HEK293 (cell line): ENCODE results near the gene GJE1.

Experiments used
- ATF2 ChIP-seq: fragments of 450-650 bp; formaldehyde crosslinking; IDR thresholded peaks from 2 replicates; pipeline ENCODE4 v1.5.1; 2016; ENCODE audit warnings: missing biosample characterization, missing genetic modification characterization, low read depth
- EGR2 ChIP-seq: fragments of 450-650 bp; formaldehyde crosslinking; IDR thresholded peaks from 2 replicates; pipeline ENCODE4 v1.5.1; 2016; ENCODE audit warnings: low read depth, missing biosample characterization, missing genetic modification characterization
- GFI1B ChIP-seq: fragments of 450-650 bp; formaldehyde crosslinking; IDR thresholded peaks from 2 replicates; pipeline ENCODE4 v1.5.1; 2016; ENCODE audit warnings: missing biosample characterization, missing genetic modification characterization
- HOXC10 ChIP-seq: sonication (generic); formaldehyde crosslinking; IDR thresholded peaks from 2 replicates; pipeline ENCODE4 v1.8.1; 2023; ENCODE audit warnings: mild to moderate bottlenecking, missing genetic modification reagents
- HOXD13 ChIP-seq: sonication (generic); formaldehyde crosslinking; IDR thresholded peaks from 2 replicates; pipeline ENCODE4 v1.8.0; 2022; ENCODE audit warnings: missing genetic modification reagents, borderline replicate concordance
- KLF8 ChIP-seq: fragments of 450-650 bp; formaldehyde crosslinking; IDR thresholded peaks from 2 replicates; pipeline ENCODE4 v1.5.1; 2016; ENCODE audit warnings: missing biosample characterization, missing genetic modification characterization
- PATZ1 ChIP-seq: fragments of 450-650 bp; formaldehyde crosslinking; IDR thresholded peaks from 2 replicates; pipeline ENCODE4 v1.5.1; 2016; ENCODE audit warnings: missing biosample characterization, missing genetic modification characterization
- PBX3 ChIP-seq: sonication (generic); formaldehyde crosslinking; IDR thresholded peaks from 2 replicates; pipeline ENCODE4 v1.8.1; 2022; ENCODE audit warnings: mild to moderate bottlenecking, moderate library complexity, missing genetic modification reagents
- PRDM1 ChIP-seq: fragments of 450-650 bp; formaldehyde crosslinking; IDR thresholded peaks from 2 replicates; pipeline ENCODE4; 2016; ENCODE audit warnings: missing biosample characterization, missing genetic modification characterization
- PRDM4 ChIP-seq: fragments of 450-650 bp; formaldehyde crosslinking; IDR thresholded peaks from 2 replicates; pipeline ENCODE4 v1.5.1; 2017; ENCODE audit warnings: missing biosample characterization, missing genetic modification characterization
- SP2 ChIP-seq: fragments of 450-650 bp; formaldehyde crosslinking; IDR thresholded peaks from 2 replicates; pipeline ENCODE4 v1.5.1; 2016; ENCODE audit warnings: missing biosample characterization, missing genetic modification characterization
- SP7 ChIP-seq: fragments of 450-650 bp; formaldehyde crosslinking; IDR thresholded peaks from 2 replicates; pipeline ENCODE4 v1.5.1; 2016; ENCODE audit warnings: missing biosample characterization, missing genetic modification characterization
- TRIM28 ChIP-seq: IDR thresholded peaks from 2 replicates; pipeline ENCODE4 v1.6.1; 2011; ENCODE audit warnings: low read length, control low read depth, borderline replicate concordance
- ZBTB17 ChIP-seq: fragments of 450-650 bp; formaldehyde crosslinking; IDR thresholded peaks from 2 replicates; pipeline ENCODE4 v1.5.1; 2016; ENCODE audit warnings: missing biosample characterization, missing genetic modification characterization
- ZNF114 ChIP-seq: fragments of 450-650 bp; formaldehyde crosslinking; IDR thresholded peaks from 2 replicates; pipeline ENCODE4 v1.5.0; 2017; ENCODE audit warnings: missing biosample characterization, missing genetic modification characterization
- ZNF157 ChIP-seq: fragments of 450-650 bp; formaldehyde crosslinking; IDR thresholded peaks from 2 replicates; pipeline ENCODE4 v1.5.1; 2016; ENCODE audit warnings: missing biosample characterization, missing genetic modification characterization
- ZNF169 ChIP-seq: fragments of 450-650 bp; formaldehyde crosslinking; IDR thresholded peaks from 2 replicates; pipeline ENCODE4 v1.5.1; 2016; ENCODE audit warnings: missing biosample characterization, missing genetic modification characterization
- ZNF362 ChIP-seq: fragments of 450-650 bp; formaldehyde crosslinking; IDR thresholded peaks from 2 replicates; pipeline ENCODE4 v1.5.1; 2016; ENCODE audit warnings: missing biosample characterization, missing genetic modification characterization
- ZNF558 ChIP-seq: fragments of 450-650 bp; formaldehyde crosslinking; IDR thresholded peaks from 2 replicates; pipeline ENCODE4 v1.5.1; 2016; ENCODE audit warnings: missing biosample characterization, missing genetic modification characterization
- ZNF560 ChIP-seq: fragments of 450-650 bp; formaldehyde crosslinking; IDR thresholded peaks from 2 replicates; pipeline ENCODE4 v1.5.1; 2017; ENCODE audit warnings: missing biosample characterization, missing genetic modification characterization, borderline replicate concordance
- ZNF639 ChIP-seq: fragments of 450-650 bp; formaldehyde crosslinking; IDR thresholded peaks from 2 replicates; pipeline ENCODE4 v1.5.1; 2016; ENCODE audit warnings: missing biosample characterization, missing genetic modification characterization
- ZNF645 ChIP-seq: fragments of 450-650 bp; formaldehyde crosslinking; IDR thresholded peaks from 2 replicates; pipeline ENCODE4; 2016; ENCODE audit warnings: missing biosample characterization, missing genetic modification characterization
- ZNF701 ChIP-seq: fragments of 450-650 bp; formaldehyde crosslinking; IDR thresholded peaks from 2 replicates; pipeline ENCODE4 v1.5.1; 2016; ENCODE audit warnings: missing biosample characterization, missing genetic modification characterization
- ZNF76 ChIP-seq: fragments of 450-650 bp; formaldehyde crosslinking; IDR thresholded peaks from 2 replicates; pipeline ENCODE4; 2016; ENCODE audit warnings: low read depth, missing biosample characterization, missing genetic modification characterization, borderline replicate concordance
- ZNF830 ChIP-seq: fragments of 450-650 bp; IDR thresholded peaks from 2 replicates; pipeline ENCODE4 v1.5.0; 2018; ENCODE audit warnings: missing biosample characterization, missing genetic modification characterization, low read depth, mild to moderate bottlenecking, moderate library complexity
- ZNF837 ChIP-seq: fragments of 450-650 bp; formaldehyde crosslinking; IDR thresholded peaks from 2 replicates; pipeline ENCODE4 v1.5.1; 2016; ENCODE audit warnings: missing biosample characterization, missing genetic modification characterization

Gene GJE1

GRCh38 chr6:142146828-142147662 lies 14.3 kb downstream of the GJE1 start, which contains the start of the genes NMBR and VTA1 (continued):
- no peak for TF ChIP-seq HOXC10 (CRISPR knock-in tag)
- no peak for TF ChIP-seq ZNF645
- peak; percentile 73 for TF ChIP-seq PATZ1 (tag by site-specific recombination)
- peak; percentile 86 for TF ChIP-seq SP7 (tag by site-specific recombination)
- TF ChIP-seq ATF2 (tag by site-specific recombination): no peak
- TF ChIP-seq TRIM28: peak; percentile 97
- no peak for TF ChIP-seq ZNF157 (tag by site-specific recombination)
- TF ChIP-seq PRDM1: peak; percentile 76; the same call in 1 of the 2 replicates
- peak; percentile 64; the same call in 1 of the 2 replicates for TF ChIP-seq PBX3
- TF ChIP-seq GFI1B (tag by site-specific recombination): no peak; the same call in 1 of the 2 replicates
- no peak for TF ChIP-seq HOXD13 (CRISPR knock-in tag)
- TF ChIP-seq ZNF169: no peak
- TF ChIP-seq KLF8 (tag by site-specific recombination): 0 out of 2 replicates have a peak, but pooled peaks have one; percentile 60
- TF ChIP-seq ZNF558 (tag by site-specific recombination): peak; percentile 70; the same call in 1 of the 2 replicates
- TF ChIP-seq SP2 (tag by site-specific recombination): peak; percentile 87
- TF ChIP-seq ZNF114 (tag by site-specific recombination): no peak
- peak; percentile 43; the same call in 1 of the 2 replicates for TF ChIP-seq PRDM4 (tag by site-specific recombination)
- TF ChIP-seq ZNF76: peak; percentile 75; the same call in 1 of the 2 replicates
- peak; percentile 95 for TF ChIP-seq ZBTB17 (tag by site-specific recombination)
- peak; percentile 84 for TF ChIP-seq EGR2 (tag by site-specific recombination)
- no peak for TF ChIP-seq ZNF701
- TF ChIP-seq ZNF362: 0 out of 2 replicates have a peak, but pooled peaks have one; percentile 57
- no peak for TF ChIP-seq ZNF560 (tag by site-specific recombination)
- no peak for TF ChIP-seq ZNF837
- TF ChIP-seq ZNF830 (tag by site-specific recombination): no peak
- peak; percentile 95 for TF ChIP-seq ZNF639 (tag by site-specific recombination)
